SU-DHL-6 (cell line): Measurements from ENCODE around the gene PGBD2.
"Not testable (repeated sequence)": the region's sequence is repeated elsewhere in the genome, so short reads cannot be mapped to it uniquely, and the experiment has no call there.

ENCODE experiments used
- H2AFZ ChIP-seq: fragments of 200-600 bp; sonication (generic); 2 replicates; pipeline ENCODE4 v1.6.1; 2014; ENCODE audit warnings: low read depth, mild to moderate bottlenecking, moderate library complexity, mixed read lengths, antibody characterized with exemption, low read length; ENCODE audit not compliant: severe bottlenecking
- H3F3A ChIP-seq: fragments of 200-600 bp; shearing (Covaris generic); 2 replicates; pipeline ENCODE4 v1.6.0; 2016; ENCODE audit warnings: antibody characterized with exemption, mild to moderate bottlenecking; ENCODE audit not compliant: insufficient read depth
- H3K27ac ChIP-seq: fragments of 200-600 bp; sonication (generic); 2 replicates; pipeline ENCODE4 v1.5.1; 2016; ENCODE audit warnings: low read depth, mild to moderate bottlenecking, low read length, moderate library complexity, mixed read lengths
- H3K27me3 ChIP-seq: fragments of 200-600 bp; sonication (generic), shearing (Covaris generic); 2 replicates; pipeline ENCODE4 v1.6.0; 2014; ENCODE audit warnings: mild to moderate bottlenecking, low read length
- H3K36me3 ChIP-seq: fragments of 200-600 bp; sonication (generic); 2 replicates; pipeline ENCODE4 v1.6.1; 2014; ENCODE audit warnings: mild to moderate bottlenecking, low read length, mixed read lengths
- H3K4me2 ChIP-seq: fragments of 300-600, 200-600 bp; shearing (Covaris generic), sonication (generic); 2 replicates; pipeline ENCODE4 v1.6.0; 2014; ENCODE audit warnings: low read length, low read depth, mild to moderate bottlenecking; ENCODE audit not compliant: poor library complexity, severe bottlenecking
- H3K4me3 ChIP-seq: fragments of 200-600 bp; sonication (generic); 2 replicates; pipeline ENCODE4 v1.5.1; 2014; ENCODE audit warnings: antibody characterized with exemption, low read length, mild to moderate bottlenecking, mixed read lengths; ENCODE audit not compliant: insufficient read depth, poor library complexity, severe bottlenecking
- H3K79me2 ChIP-seq: fragments of 200-600 bp; sonication (generic); 2 replicates; pipeline ENCODE4 v1.6.1; 2014; ENCODE audit warnings: mild to moderate bottlenecking, low read length, moderate library complexity; ENCODE audit not compliant: insufficient read depth
- H3K9ac ChIP-seq: fragments of 200-600 bp; sonication (generic); 2 replicates; pipeline ENCODE4 v1.7.0; 2014; ENCODE audit warnings: mild to moderate bottlenecking, low read length
- H3K9me2 ChIP-seq: fragments of 200-600 bp; sonication (generic); replicated peaks from 2 replicates; pipeline ENCODE4 v1.6.1; 2014; ENCODE audit warnings: low read length; ENCODE audit not compliant: insufficient read depth
- H3K9me3 ChIP-seq: fragments of 200-600 bp; sonication (generic); 2 replicates; pipeline ENCODE4 v1.6.1; 2014; ENCODE audit warnings: low read length, mixed read lengths; ENCODE audit not compliant: insufficient read depth
- H4K20me1 ChIP-seq: fragments of 200-600 bp; sonication (generic); 2 replicates; pipeline ENCODE4 v1.6.1; 2014; ENCODE audit warnings: low read depth, mild to moderate bottlenecking, antibody characterized with exemption, low read length, moderate library complexity, mixed read lengths
- EZH2phosphoT487 ChIP-seq: fragments of 200-600 bp; sonication (generic), shearing (Covaris generic); conservative IDR thresholded peaks from 2 replicates; pipeline ENCODE4 v1.6.1; 2018; ENCODE audit warnings: mild to moderate bottlenecking, antibody characterized with exemption, low read length, moderate library complexity, mixed read lengths
- TF ChIP-seq, protein P1 (sequence below): fragments of 200-600 bp; sonication (generic); IDR thresholded peaks from one replicate; pipeline ENCODE4 v1.5.1; 2017; ENCODE audit warnings: antibody characterized with exemption, mild to moderate bottlenecking, low read length, moderate library complexity; ENCODE audit not compliant: insufficient read depth, poor library complexity, severe bottlenecking

Gene PGBD2

DNA sequence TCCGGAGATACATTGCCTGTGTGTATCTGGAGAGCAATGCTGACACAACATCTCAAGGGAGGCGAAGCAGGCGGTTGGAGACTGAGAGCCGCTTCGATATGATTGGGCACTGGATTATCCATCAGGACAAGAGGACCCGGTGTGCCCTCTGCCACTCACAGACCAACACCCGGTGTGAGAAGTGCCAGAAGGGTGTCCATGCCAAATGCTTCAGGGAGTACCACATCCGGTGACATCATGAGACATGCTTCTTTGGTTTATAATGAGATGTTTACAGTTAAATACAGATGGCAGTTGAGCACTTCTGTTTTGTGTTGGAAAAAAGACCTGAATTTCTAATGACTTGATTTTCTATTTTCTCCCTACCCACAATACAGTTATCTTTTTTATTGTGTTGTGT is 12.1 kb downstream of the PGBD2 start:
- no peaks in the 10 kb centered on the region for H3K27me3 ChIP-seq
- TF ChIP-seq EZH2phosphoT487, result no peak
- TF ChIP-seq, protein P1, sequence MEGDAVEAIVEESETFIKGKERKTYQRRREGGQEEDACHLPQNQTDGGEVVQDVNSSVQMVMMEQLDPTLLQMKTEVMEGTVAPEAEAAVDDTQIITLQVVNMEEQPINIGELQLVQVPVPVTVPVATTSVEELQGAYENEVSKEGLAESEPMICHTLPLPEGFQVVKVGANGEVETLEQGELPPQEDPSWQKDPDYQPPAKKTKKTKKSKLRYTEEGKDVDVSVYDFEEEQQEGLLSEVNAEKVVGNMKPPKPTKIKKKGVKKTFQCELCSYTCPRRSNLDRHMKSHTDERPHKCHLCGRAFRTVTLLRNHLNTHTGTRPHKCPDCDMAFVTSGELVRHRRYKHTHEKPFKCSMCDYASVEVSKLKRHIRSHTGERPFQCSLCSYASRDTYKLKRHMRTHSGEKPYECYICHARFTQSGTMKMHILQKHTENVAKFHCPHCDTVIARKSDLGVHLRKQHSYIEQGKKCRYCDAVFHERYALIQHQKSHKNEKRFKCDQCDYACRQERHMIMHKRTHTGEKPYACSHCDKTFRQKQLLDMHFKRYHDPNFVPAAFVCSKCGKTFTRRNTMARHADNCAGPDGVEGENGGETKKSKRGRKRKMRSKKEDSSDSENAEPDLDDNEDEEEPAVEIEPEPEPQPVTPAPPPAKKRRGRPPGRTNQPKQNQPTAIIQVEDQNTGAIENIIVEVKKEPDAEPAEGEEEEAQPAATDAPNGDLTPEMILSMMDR, result no peak
- H3K4me3 ChIP-seq, result no peak overlapping the region
- H2AFZ ChIP-seq, result no peak overlapping the region
- H3F3A ChIP-seq, result 0 out of 2 replicates have a peak, but pooled peaks cover 6% of the 10 kb centered on the region
- H3K79me2 ChIP-seq, result no peaks in the 10 kb centered on the region
- H3K27ac ChIP-seq, result no peak overlapping the region
- 0 out of 2 replicates have a peak, but pooled peaks cover 4% of the 10 kb centered on the region for H3K36me3 ChIP-seq
- H3K9ac ChIP-seq, result no peak overlapping the region
- no peak overlapping the region for H3K4me2 ChIP-seq
- H3K9me2 ChIP-seq, result no peaks in the 10 kb centered on the region
- no peaks in the 10 kb centered on the region for H3K9me3 ChIP-seq
- H4K20me1 ChIP-seq, result no peaks in the 10 kb centered on the region

DNA sequence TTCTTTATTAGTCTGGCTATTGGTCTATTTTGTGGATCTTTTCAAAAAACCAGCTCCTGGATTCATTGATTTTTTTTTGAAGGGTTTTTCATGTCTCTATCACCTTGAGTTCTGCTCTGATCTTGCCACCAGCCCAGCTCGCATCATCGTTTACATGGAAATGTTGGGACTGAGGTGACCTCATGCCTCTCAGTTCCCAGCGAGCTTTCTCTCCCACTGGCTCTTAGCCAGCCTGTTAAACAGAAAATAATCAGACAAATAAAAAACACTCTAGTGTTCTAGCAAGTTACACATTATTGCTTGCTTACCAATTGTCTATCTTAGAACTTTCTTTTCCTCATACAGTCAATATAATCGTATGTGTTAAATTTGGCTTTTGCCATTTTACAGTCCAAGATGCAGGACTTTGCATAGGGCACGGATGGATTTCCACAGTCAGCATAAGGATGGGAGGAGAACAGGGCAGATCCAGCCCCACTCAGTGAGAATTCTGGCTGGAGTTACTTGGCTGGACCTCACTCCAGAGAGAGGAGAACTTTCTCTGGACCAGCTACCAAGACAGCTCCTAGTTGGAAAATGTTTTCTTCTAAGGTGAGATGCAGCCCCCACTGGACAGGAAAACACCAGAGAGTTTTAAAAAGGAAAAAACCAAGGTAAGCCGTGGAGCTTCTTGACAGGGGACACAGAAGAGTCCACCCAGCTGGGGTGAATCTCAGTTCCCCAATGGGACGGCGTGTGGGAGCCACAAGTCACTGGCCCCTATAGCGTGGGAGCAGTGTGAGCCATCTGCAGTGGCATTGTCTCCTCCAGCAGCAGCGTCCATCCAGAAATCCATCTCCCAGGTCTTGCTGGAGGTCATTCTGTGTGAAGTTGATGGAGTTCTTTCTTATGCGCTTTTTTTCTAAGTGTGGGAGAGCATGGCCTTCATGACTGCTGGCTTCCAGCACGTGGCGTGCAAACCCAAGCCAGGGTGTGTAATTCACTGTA is 17.6 kb downstream of the PGBD2 start:
- H3K4me2 ChIP-seq, result no peak overlapping the region

DNA sequence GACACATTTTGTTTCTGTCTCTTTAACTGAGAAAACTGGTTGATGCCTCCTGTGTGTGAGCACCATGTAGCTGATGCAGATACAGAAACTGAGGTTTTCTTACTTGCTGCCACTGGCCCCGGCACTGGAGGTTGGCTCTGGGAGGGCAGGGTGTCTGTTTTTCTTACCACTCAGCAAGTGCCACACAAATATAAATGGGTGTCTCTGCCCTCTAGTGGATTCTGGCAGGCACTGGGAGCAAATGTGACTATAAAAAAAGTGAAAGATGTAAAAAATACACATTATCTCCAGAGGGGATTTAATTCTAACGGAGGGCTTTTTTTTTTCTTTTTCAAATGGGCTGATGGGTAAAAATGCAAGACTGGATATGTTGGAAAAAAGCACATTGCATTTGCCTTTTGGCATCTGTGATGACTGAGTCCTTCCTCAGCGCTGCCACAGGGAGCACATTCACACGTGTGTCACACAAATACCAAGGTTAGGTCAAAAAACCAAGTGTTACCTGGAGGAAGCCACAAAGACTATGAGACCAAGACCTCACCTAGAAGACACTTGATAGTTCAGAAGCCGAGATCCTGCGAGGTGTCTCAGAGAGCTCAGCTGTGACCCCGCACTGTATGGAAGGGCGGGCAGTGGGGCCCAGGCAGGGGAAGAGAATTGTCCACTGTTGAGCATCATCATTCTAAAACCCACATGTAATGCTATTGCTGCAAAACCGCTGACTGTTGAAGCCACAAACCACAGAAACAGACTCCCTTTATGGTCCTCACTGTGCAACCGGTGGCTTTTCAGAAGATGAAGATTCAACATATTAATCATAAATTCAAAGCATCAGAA is 18.9 kb downstream of the PGBD2 start:
- H3K9me2 ChIP-seq, result no peaks in the 10 kb centered on the region
- no peak overlapping the region for H3K9ac ChIP-seq
- H3F3A ChIP-seq, result no peaks in the 10 kb centered on the region
- H3K79me2 ChIP-seq, result no peaks in the 10 kb centered on the region
- H3K4me2 ChIP-seq, result no peak overlapping the region
- no peak overlapping the region for H2AFZ ChIP-seq
- no peaks in the 10 kb centered on the region for H4K20me1 ChIP-seq
- H3K27me3 ChIP-seq, result no peaks in the 10 kb centered on the region
- no peak overlapping the region for H3K4me3 ChIP-seq
- H3K9me3 ChIP-seq, result no peaks in the 10 kb centered on the region
- H3K36me3 ChIP-seq, result no peaks in the 10 kb centered on the region
- no peak overlapping the region for H3K27ac ChIP-seq
- TF ChIP-seq, protein P1, result peak; percentile 62
- no peak for TF ChIP-seq EZH2phosphoT487

More for the DNA sequence above, 17.6 kb downstream of the PGBD2 start:
- Histone ChIP-seq H3K79me2 (no peaks in the 10 kb centered on the region), H3K9ac (no peak overlapping the region), H3F3A (0 out of 2 replicates have a peak, but pooled peaks cover 6% of the 10 kb centered on the region), H3K9me2 (no peaks in the 10 kb centered on the region), H3K27me3 (no peaks in the 10 kb centered on the region), H2AFZ (no peak overlapping the region), H3K4me3 (no peak overlapping the region), H3K36me3 (no peaks in the 10 kb centered on the region), H3K9me3 (no peaks in the 10 kb centered on the region), H4K20me1 (no peaks in the 10 kb centered on the region), H3K27ac (no peak overlapping the region)
- TF ChIP-seq EZH2phosphoT487, result no peak
- TF ChIP-seq, protein P1, result no peak

DNA sequence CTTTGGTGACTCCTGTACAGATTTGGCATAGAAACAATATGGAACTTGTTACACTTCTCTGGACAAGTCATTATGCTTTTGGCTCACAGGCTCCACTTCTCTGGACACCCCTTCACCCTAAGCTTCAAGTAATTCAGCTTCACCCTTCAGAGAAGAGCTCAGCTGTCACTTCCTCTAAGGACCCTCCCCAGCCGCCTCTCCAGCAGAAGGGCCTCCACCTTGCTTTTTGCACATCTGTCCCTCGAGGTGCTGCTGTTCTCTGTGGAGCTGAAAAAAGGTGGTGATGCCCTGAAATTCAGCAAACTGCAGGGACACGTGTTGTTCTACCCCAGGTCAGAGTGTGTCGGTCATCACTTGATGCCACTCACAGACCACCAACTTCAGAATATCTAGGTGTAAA is 19.8 kb downstream of the PGBD2 start:
- not testable (repeated sequence) for H3F3A ChIP-seq, H3K9ac ChIP-seq, H3K9me2 ChIP-seq, H3K4me2 ChIP-seq, H2AFZ ChIP-seq, H3K9me3 ChIP-seq, H3K4me3 ChIP-seq, H4K20me1 ChIP-seq, H3K79me2 ChIP-seq, H3K27ac ChIP-seq, H3K27me3 ChIP-seq, H3K36me3 ChIP-seq
